ENCODE results near the gene ADCY3. TPM values are rescaled to one million over a fixed set of nuclear protein-coding genes. Genes with fewer than 3 reads are reported as not detected.

Gene ADCY3
- total RNA-seq, 4 donors from 2014 or later = 3.9 to 16.6 (median 12.3) TPM

GRCh38 chr2:24875901-24876300 lies 44.1 kb downstream of the ADCY3 start:
- peak overlapping the region in 1 of 4 donors; percentile 69 for H3K27ac ChIP-seq
- no peaks in the 10 kb centered on the region for H3K9me3 ChIP-seq
- ATAC-seq (no peak), DNase-seq (no peak)
- peaks cover 0 to 3% of the 10 kb centered on the region in 2 donors for H3K4me1 ChIP-seq
- no peaks in the 10 kb centered on the region for H3K27me3 ChIP-seq
- intact Hi-C loops (cut with DNase I; ENCODE audit: low total_unique reads) = no loop called here
- TF ChIP-seq POLR2A (IDR thresholded peaks at IDR 0.05) (no peak), CTCF (IDR thresholded peaks at IDR 0.05 in 4 of 5, conservative IDR thresholded peaks at IDR 0.05 in 1 of 5) (no peak)
- no peak overlapping the region for H3K4me3 ChIP-seq
- in situ Hi-C loops (cut with MboI; ENCODE audit: low sequenced_read_pairs in 4 of 4) = no loop called here
- H3K36me3 ChIP-seq = no peaks in the 10 kb centered on the region

- in situ Hi-C loops (cut with MboI; ENCODE audit: low sequenced_read_pairs in 4 of 4) (no loop called here), intact Hi-C loops (cut with DNase I; ENCODE audit: low total_unique reads) (no loop called here)
- H3K4me3 ChIP-seq = no peak overlapping the region
- peaks cover 0 to 3% of the 10 kb centered on the region in 2 donors for H3K4me1 ChIP-seq
- H3K27me3 ChIP-seq = no peaks in the 10 kb centered on the region
- H3K9me3 ChIP-seq = no peaks in the 10 kb centered on the region
- no peak for ATAC-seq
- H3K36me3 ChIP-seq = no peaks in the 10 kb centered on the region
- TF ChIP-seq CTCF (IDR thresholded peaks at IDR 0.05 in 4 of 5, conservative IDR thresholded peaks at IDR 0.05 in 1 of 5) (no peak), POLR2A (IDR thresholded peaks at IDR 0.05) (no peak)
- peak overlapping the region in 3 of 4 donors; percentile 61 to 73 (median 69) for H3K27ac ChIP-seq
- no peak for DNase-seq
These were observed 44.8 kb downstream of the ADCY3 start for GRCh38 chr2:24875272-24875671.

- no peak for DNase-seq
- TF ChIP-seq POLR2A (IDR thresholded peaks at IDR 0.05) (peak in 1 of 2 donors; percentile 10), CTCF (IDR thresholded peaks at IDR 0.05 in 4 of 5, conservative IDR thresholded peaks at IDR 0.05 in 1 of 5) (no peak)
- intact Hi-C loops (cut with DNase I; ENCODE audit: low total_unique reads) (no loop called here), in situ Hi-C loops (cut with MboI; ENCODE audit: low sequenced_read_pairs in 4 of 4) (no loop called here)
- Histone ChIP-seq H3K4me1 (peaks cover 0 to 3% of the 10 kb centered on the region in 2 donors), H3K27ac (peak overlapping the region; percentile 61 to 73 (median 70)), H3K9me3 (no peaks in the 10 kb centered on the region), H3K36me3 (no peaks in the 10 kb centered on the region), H3K4me3 (no peak overlapping the region), H3K27me3 (no peaks in the 10 kb centered on the region)
- peak; percentile 8 to 20 for ATAC-seq
These were observed 46.0 kb downstream of the ADCY3 start for GRCh38 chr2:24874035-24874434.

- H3K36me3 ChIP-seq = no peaks in the 10 kb centered on the region
- TF ChIP-seq CTCF (IDR thresholded peaks at IDR 0.05 in 4 of 5, conservative IDR thresholded peaks at IDR 0.05 in 1 of 5) (no peak), POLR2A (IDR thresholded peaks at IDR 0.05) (no peak)
- H3K9me3 ChIP-seq = no peaks in the 10 kb centered on the region
- ATAC-seq (peak; percentile 42 to 59), DNase-seq (no peak)
- no peaks in the 10 kb centered on the region for H3K27me3 ChIP-seq
- in situ Hi-C loops (cut with MboI; ENCODE audit: low sequenced_read_pairs in 4 of 4) = no loop called here
- peaks cover 0 to 3% of the 10 kb centered on the region in 2 donors for H3K4me1 ChIP-seq
- no peak overlapping the region for H3K4me3 ChIP-seq
- intact Hi-C loops (cut with DNase I; ENCODE audit: low total_unique reads) = no loop called here
- H3K27ac ChIP-seq = peak overlapping the region; percentile 61 to 73 (median 70)
These were observed 46.4 kb downstream of the ADCY3 start for GRCh38 chr2:24873619-24874018.
